ENCODE data around the gene CAMK2N2. TPM values are rescaled to one million over a fixed set of nuclear protein-coding genes. Genes with fewer than 3 reads are reported as not detected.
A peak's percentile ranks its signal among the peaks of the same experiment; 100 is the strongest.

CAMK2N2 gene
- total RNA-seq, 1 experiment from 2014 or later = 6.1 TPM

- Mint-ChIP-seq H3K27ac (ENCODE audit: low read depth, unreplicated experiment) (no peak overlapping the region), H3K27me3 (ENCODE audit: insufficient read depth, unreplicated experiment) (no peaks in the 10 kb centered on the region), H3K36me3 (ENCODE audit: insufficient read depth, unreplicated experiment) (peaks cover 13% of the 10 kb centered on the region), H3K9me3 (ENCODE audit: unreplicated experiment) (no peaks in the 10 kb centered on the region), H3K4me3 (ENCODE audit: unreplicated experiment) (no peak overlapping the region), H3K4me1 (ENCODE audit: insufficient read depth, unreplicated experiment) (no peaks in the 10 kb centered on the region)
- no peak for TF ChIP-seq CTCF (IDR thresholded peaks at IDR 0.05; ENCODE audit: unreplicated experiment)
- CTCF ChIA-PET = interaction anchor here (0.6 to 4.0 kb wide), 4 partner anchors 11 to 59 kb away, joined by 3 to 25 read pairs (median 6); partner anchors contain the start of gene EEF1AKMT4
- BruUV-seq (replicated peaks) = TSS peak; percentile 18
- DNase-seq (ENCODE audit: unreplicated experiment) = no peak
- intact Hi-C loops (cut with micrococcal nuclease) = no loop called here
- POLR2A ChIA-PET = interaction anchor here (1.0 to 2.3 kb wide), 2 partner anchors 16 to 53 kb away, joined by 6 to 11 read pairs; no protein-coding TSS in a partner anchor
Measured at GRCh38 chr3:184239708-184240107, 21.6 kb downstream of the CAMK2N2 start.

- no TSS peak for BruUV-seq (replicated peaks)
- H3K4me1 Mint-ChIP-seq (ENCODE audit: insufficient read depth, unreplicated experiment) = peaks cover 3% of the 10 kb centered on the region
- no peak overlapping the region for H3K27ac Mint-ChIP-seq (ENCODE audit: low read depth, unreplicated experiment)
- peaks cover 9% of the 10 kb centered on the region for H3K36me3 Mint-ChIP-seq (ENCODE audit: insufficient read depth, unreplicated experiment)
- no peak for TF ChIP-seq CTCF (IDR thresholded peaks at IDR 0.05; ENCODE audit: unreplicated experiment)
- DNase-seq (ENCODE audit: unreplicated experiment) = no peak
- intact Hi-C loops (cut with micrococcal nuclease) = no loop called here
- H3K27me3 Mint-ChIP-seq (ENCODE audit: insufficient read depth, unreplicated experiment) = no peaks in the 10 kb centered on the region
- ChIA-PET CTCF (interaction anchor here (0.6 to 4.0 kb wide), 4 partner anchors 12 to 59 kb away, joined by 3 to 25 read pairs (median 3); no protein-coding TSS in a partner anchor), POLR2A (no interaction called here)
- no peak overlapping the region for H3K4me3 Mint-ChIP-seq (ENCODE audit: unreplicated experiment)
- no peaks in the 10 kb centered on the region for H3K9me3 Mint-ChIP-seq (ENCODE audit: unreplicated experiment)
Measured at GRCh38 chr3:184239221-184239620, 22.1 kb downstream of the CAMK2N2 start.

- Mint-ChIP-seq H3K9me3 (ENCODE audit: unreplicated experiment) (no peaks in the 10 kb centered on the region), H3K36me3 (ENCODE audit: insufficient read depth, unreplicated experiment) (peaks cover under 1% of the 10 kb centered on the region)
Measured at GRCh38 chr3:184238246-184238818, 23.0 kb downstream of the CAMK2N2 start.

DNA sequence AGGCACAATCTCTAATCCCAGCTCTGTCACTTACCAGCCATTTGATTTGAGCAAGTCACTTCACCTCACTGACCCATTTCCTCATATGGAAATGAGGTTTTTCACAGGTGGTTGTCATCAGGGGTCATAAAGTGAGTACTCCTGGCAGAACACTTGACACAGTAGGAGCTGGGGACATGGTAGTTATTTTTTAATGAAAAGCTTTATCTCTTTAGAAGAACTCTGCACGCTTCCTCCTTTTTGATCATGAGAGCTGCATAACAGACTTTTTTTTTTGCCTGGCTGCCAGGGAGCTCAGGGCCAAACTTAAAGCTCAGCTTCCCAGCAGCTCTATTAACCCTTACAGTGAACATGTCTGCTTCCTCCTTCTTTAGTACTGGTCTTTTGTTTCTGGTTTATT, 23.5 kb downstream of the CAMK2N2 start:
- H3K36me3 Mint-ChIP-seq (ENCODE audit: insufficient read depth, unreplicated experiment) = no peaks in the 10 kb centered on the region
- no peaks in the 10 kb centered on the region for H3K27me3 Mint-ChIP-seq (ENCODE audit: insufficient read depth, unreplicated experiment)
- no peaks in the 10 kb centered on the region for H3K9me3 Mint-ChIP-seq (ENCODE audit: unreplicated experiment)
- no peak for DNase-seq (ENCODE audit: unreplicated experiment)
- H3K4me1 Mint-ChIP-seq (ENCODE audit: insufficient read depth, unreplicated experiment) = peaks cover 6% of the 10 kb centered on the region
- intact Hi-C loops (cut with micrococcal nuclease) = no loop called here
- H3K27ac Mint-ChIP-seq (ENCODE audit: low read depth, unreplicated experiment) = no peak overlapping the region
- no TSS peak for BruUV-seq (replicated peaks)
- H3K4me3 Mint-ChIP-seq (ENCODE audit: unreplicated experiment) = no peak overlapping the region
- CTCF ChIA-PET = interaction anchor here (0.5 to 4.0 kb wide), 7 partner anchors 11 to 344 kb away, joined by 3 to 25 read pairs (median 3); partner anchors contain the start of gene EEF1AKMT4
- TF ChIP-seq CTCF (IDR thresholded peaks at IDR 0.05; ENCODE audit: unreplicated experiment) = no peak
- POLR2A ChIA-PET = no interaction called here

More at GRCh38 chr3:184238246-184238818, 23.0 kb downstream of the CAMK2N2 start:
- ChIA-PET CTCF (interaction anchor here (0.5 to 4.0 kb wide), 7 partner anchors 11 to 54 kb away, joined by 3 to 25 read pairs (median 3); partner anchors contain the start of gene EEF1AKMT4), POLR2A (no interaction called here)
- no TSS peak for BruUV-seq (replicated peaks)
- no peak for TF ChIP-seq CTCF (IDR thresholded peaks at IDR 0.05; ENCODE audit: unreplicated experiment)
- no peak overlapping the region for H3K27ac Mint-ChIP-seq (ENCODE audit: low read depth, unreplicated experiment)
- no peak for DNase-seq (ENCODE audit: unreplicated experiment)
- H3K4me3 Mint-ChIP-seq (ENCODE audit: unreplicated experiment) = no peak overlapping the region
- intact Hi-C loops (cut with micrococcal nuclease) = no loop called here
- H3K4me1 Mint-ChIP-seq (ENCODE audit: insufficient read depth, unreplicated experiment) = peaks cover 6% of the 10 kb centered on the region
- no peaks in the 10 kb centered on the region for H3K27me3 Mint-ChIP-seq (ENCODE audit: insufficient read depth, unreplicated experiment)

All from MCF 10A (cell line).